Upper lobe of left lung (tissue), 6 donors: ENCODE data around the gene FARP1. TPM values are rescaled to one million over a fixed set of nuclear protein-coding genes. Genes with fewer than 3 reads are reported as not detected.
A peak's percentile ranks its signal among the peaks of the same experiment; 100 is the strongest.
"Not testable (repeated sequence)": the region's sequence is repeated elsewhere in the genome, so short reads cannot be mapped to it uniquely, and the experiment has no call there.

Experiments used
- ATAC-seq, 2 donors: fragments of 200-7000 bp; cut with Tn5 transposase; one replicate each; pipeline ENCODE4 v1.9.1; 2022; ENCODE audit warnings: mild to moderate bottlenecking in 2 of 2, moderate library complexity in 2 of 2; ENCODE audit not compliant: low FRiP score in 2 of 2
- DNase-seq, 2 donors: peaks; one replicate each; pipeline ENCODE4 v3.0.0-alpha.2; 2019 to 2020
- H3K27ac ChIP-seq, 4 donors: fragments of 200-600 bp; sonication (generic); one replicate each; pipeline ENCODE4 v1.5.1; 2016 to 2019
- H3K27me3 ChIP-seq, 4 donors: fragments of 200-600 bp; sonication (generic); one replicate each; pipeline ENCODE4 v1.5.1; 2017 to 2019
- H3K36me3 ChIP-seq, 4 donors: fragments of 200-600 bp; sonication (generic); one replicate each; pipeline ENCODE4 v1.5.1; 2016 to 2019
- H3K4me1 ChIP-seq, 4 donors: fragments of 200-600 bp; sonication (generic); one replicate each; pipeline ENCODE4 v1.5.1; 2018 to 2019
- H3K4me3 ChIP-seq, 4 donors: fragments of 200-600 bp; sonication (generic); one replicate each; pipeline ENCODE4 v1.5.1; 2017 to 2019; ENCODE audit warnings: mild to moderate bottlenecking in 2 of 4, moderate library complexity in 1 of 4
- H3K9me3 ChIP-seq, 4 donors: fragments of 200-600 bp; sonication (generic); one replicate each; pipeline ENCODE4 v1.5.1; 2018 to 2019
- EP300 ChIP-seq, 4 donors: sonication (generic); formaldehyde crosslinking; IDR thresholded peaks; one replicate each; pipeline ENCODE4 v1.5.1; 2017; ENCODE audit warnings: antibody characterized with exemption in 4 of 4, control low read depth in 2 of 4
- POLR2A ChIP-seq, 4 donors: fragments of 450-650 bp; IDR thresholded peaks; one replicate each; pipeline ENCODE4 v1.5.1; 2016 to 2017; ENCODE audit warnings: antibody characterized with exemption in 4 of 4, mild to moderate bottlenecking in 2 of 4
- POLR2AphosphoS5 ChIP-seq, 2 donors: sonication (generic); formaldehyde crosslinking; IDR thresholded peaks; one replicate each; pipeline ENCODE4 v1.5.1; 2017; ENCODE audit warnings: antibody characterized with exemption in 2 of 2
- WGBS, 2 donors: methylation state at CpG; one replicate each; pipeline ENCODE4 v1.1.5; 2017 to 2018; 5-methylcytosine and 5-hydroxymethylcytosine counted together
- total RNA-seq, 6 donors: library from RNA; depleted of rRNA in 4 of 6; stranded (reverse); fragments of >200 nt in 4 of 6; gene quantifications; one replicate each; pipeline versions ENCODE4 v1.1.0 to v1.2.1, GENCODE V29; 2016 to 2021
- TF ChIP-seq, protein P1 (sequence below), 6 experiments: fragments of 450-650 bp in 4 of 6; fragments of 200-600 bp in 2 of 6; sonication (generic) in 2 of 6; IDR thresholded peaks; one replicate each; pipeline ENCODE4 v1.5.1; 2016 to 2019; ENCODE audit warnings: antibody characterized with exemption in 6 of 6
- donor health status: DM: no; HTN: no; CAD: no; lungs with moderate emphysema.
- donor health status: DM: no; HTN: yes; CAD: no; lungs with severe emphysema.

FARP1 gene
- total RNA-seq, 6 donors from 2014 or later = 65.7 to 111 (median 91.8) TPM

- no peaks in the 10 kb centered on the region for H3K27me3 ChIP-seq
- H3K36me3 ChIP-seq = peaks cover 0 to 10% (median 0%) of the 10 kb centered on the region in 4 donors
- no peak overlapping the region for H3K4me3 ChIP-seq
- peaks cover 0 to 5% (median 0%) of the 10 kb centered on the region in 4 donors for H3K4me1 ChIP-seq
- WGBS, 2 donors = 97 to 98% methylated on average over 2 of the region's 2 CpGs
- no peak for TF ChIP-seq POLR2A (IDR thresholded peaks at IDR 0.05)
- no peak for TF ChIP-seq EP300 (IDR thresholded peaks at IDR 0.05)
- TF ChIP-seq POLR2AphosphoS5 (IDR thresholded peaks at IDR 0.05) = no peak
- TF ChIP-seq, protein P1, sequence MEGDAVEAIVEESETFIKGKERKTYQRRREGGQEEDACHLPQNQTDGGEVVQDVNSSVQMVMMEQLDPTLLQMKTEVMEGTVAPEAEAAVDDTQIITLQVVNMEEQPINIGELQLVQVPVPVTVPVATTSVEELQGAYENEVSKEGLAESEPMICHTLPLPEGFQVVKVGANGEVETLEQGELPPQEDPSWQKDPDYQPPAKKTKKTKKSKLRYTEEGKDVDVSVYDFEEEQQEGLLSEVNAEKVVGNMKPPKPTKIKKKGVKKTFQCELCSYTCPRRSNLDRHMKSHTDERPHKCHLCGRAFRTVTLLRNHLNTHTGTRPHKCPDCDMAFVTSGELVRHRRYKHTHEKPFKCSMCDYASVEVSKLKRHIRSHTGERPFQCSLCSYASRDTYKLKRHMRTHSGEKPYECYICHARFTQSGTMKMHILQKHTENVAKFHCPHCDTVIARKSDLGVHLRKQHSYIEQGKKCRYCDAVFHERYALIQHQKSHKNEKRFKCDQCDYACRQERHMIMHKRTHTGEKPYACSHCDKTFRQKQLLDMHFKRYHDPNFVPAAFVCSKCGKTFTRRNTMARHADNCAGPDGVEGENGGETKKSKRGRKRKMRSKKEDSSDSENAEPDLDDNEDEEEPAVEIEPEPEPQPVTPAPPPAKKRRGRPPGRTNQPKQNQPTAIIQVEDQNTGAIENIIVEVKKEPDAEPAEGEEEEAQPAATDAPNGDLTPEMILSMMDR (IDR thresholded peaks at IDR 0.05) = no peak
- ATAC-seq = no peak
- DNase-seq = no peak
- H3K27ac ChIP-seq = no peak overlapping the region
- H3K9me3 ChIP-seq = no peaks in the 10 kb centered on the region
These were observed 223.1 kb downstream of the FARP1 start for GRCh38 chr13:98366010-98366409.

GRCh38 chr13:98366443-98366842 lies 223.5 kb downstream of the FARP1 start:
- Histone ChIP-seq H3K27ac (no peak overlapping the region), H3K36me3 (peaks cover 0 to 10% (median 0%) of the 10 kb centered on the region in 4 donors), H3K4me3 (no peak overlapping the region), H3K4me1 (peaks cover 0 to 5% (median 0%) of the 10 kb centered on the region in 4 donors), H3K9me3 (no peaks in the 10 kb centered on the region), H3K27me3 (no peaks in the 10 kb centered on the region)
- ATAC-seq (no peak), DNase-seq (no peak)
- TF ChIP-seq POLR2A (IDR thresholded peaks at IDR 0.05) = no peak
- 96 to 97% methylated on average over 7 of the region's 7 CpGs for WGBS, 2 donors

DNA sequence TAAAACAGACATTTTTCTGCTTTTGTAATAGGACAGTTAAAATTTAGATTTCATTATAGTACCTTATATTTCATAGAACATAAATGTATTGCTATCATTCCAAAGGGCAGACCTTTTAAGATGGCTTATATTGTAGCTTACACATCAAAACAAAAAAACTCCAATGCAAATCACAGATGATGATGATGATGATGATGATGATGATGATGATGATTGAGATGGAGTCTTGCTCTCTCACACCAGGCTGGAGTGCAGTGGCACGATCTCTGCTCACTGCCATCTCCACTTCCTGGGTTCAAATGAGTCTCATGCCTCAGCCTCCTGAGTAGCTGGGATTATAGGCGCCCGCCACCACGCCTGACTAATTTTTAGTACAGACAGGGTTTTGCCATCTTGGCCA lies 224.1 kb downstream of the FARP1 start:
- no peak for ATAC-seq
- no peak for DNase-seq
- Histone ChIP-seq H3K4me3 (no peak overlapping the region), H3K36me3 (peaks cover 0 to 10% (median 0%) of the 10 kb centered on the region in 4 donors), H3K4me1 (peaks cover 0 to 5% (median 0%) of the 10 kb centered on the region in 4 donors), H3K9me3 (no peaks in the 10 kb centered on the region), H3K27me3 (no peaks in the 10 kb centered on the region), H3K27ac (no peak overlapping the region)
- TF ChIP-seq POLR2A (IDR thresholded peaks at IDR 0.05) = no peak
- TF ChIP-seq, protein P1 (IDR thresholded peaks at IDR 0.05) = no peak
- TF ChIP-seq EP300 (IDR thresholded peaks at IDR 0.05) = no peak
- no peak for TF ChIP-seq POLR2AphosphoS5 (IDR thresholded peaks at IDR 0.05)
- WGBS, 2 donors = 97 to 99% methylated on average over 4 of the region's 4 CpGs

DNA sequence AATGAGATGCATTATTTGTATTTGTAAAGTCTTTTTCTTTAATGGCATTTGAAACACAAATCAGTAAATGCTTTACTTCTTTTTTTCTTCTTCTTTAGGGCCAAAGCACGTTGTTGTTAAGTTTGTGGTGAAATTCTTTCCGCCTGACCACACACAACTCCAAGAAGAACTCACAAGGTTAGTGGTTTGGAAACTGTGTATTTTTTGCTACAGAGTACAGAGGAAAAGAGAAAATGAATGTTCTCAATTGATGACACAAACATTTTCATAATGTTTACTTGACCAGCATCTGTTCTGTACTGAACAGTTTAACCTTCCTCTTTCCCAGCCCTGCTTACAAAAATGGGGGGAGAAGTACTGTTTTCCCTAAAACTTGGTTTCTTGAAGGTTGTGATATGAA lies 225.1 kb downstream of the FARP1 start:
- Histone ChIP-seq H3K4me3 (no peak overlapping the region), H3K27me3 (no peaks in the 10 kb centered on the region), H3K36me3 (peaks cover 0 to 10% (median 0%) of the 10 kb centered on the region in 4 donors), H3K4me1 (peaks cover 0 to 5% (median 0%) of the 10 kb centered on the region in 4 donors), H3K27ac (peak overlapping the region in 1 of 4 donors; percentile 6), H3K9me3 (no peaks in the 10 kb centered on the region)
- ATAC-seq = no peak
- WGBS, 2 donors = 81 to 83% methylated on average over 2 of the region's 2 CpGs
- TF ChIP-seq, protein P1 (IDR thresholded peaks at IDR 0.05) = no peak
- no peak for TF ChIP-seq EP300 (IDR thresholded peaks at IDR 0.05)
- TF ChIP-seq POLR2AphosphoS5 (IDR thresholded peaks at IDR 0.05) = no peak
- TF ChIP-seq POLR2A (IDR thresholded peaks at IDR 0.05) = no peak
- no peak for DNase-seq

DNA sequence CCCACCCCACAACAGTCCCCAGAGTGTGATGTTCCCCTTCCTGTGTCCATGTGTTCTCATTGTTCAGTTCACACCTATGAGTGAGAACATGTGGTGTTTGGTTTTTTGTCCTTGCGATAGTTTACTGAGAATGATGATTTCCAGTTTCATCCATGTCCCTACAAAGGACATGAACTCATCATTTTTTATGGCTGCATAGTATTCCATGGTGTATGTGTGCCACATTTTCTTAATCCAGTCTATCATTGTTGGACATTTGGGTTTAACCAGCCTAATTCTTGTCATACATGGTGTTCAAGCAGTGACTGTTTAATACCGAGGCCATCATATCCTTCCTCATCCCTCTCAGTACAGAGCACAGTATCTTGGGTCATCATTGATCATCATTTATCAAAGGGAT lies 226.6 kb downstream of the FARP1 start:
- 91 to 94% methylated on average over 2 of the region's 2 CpGs for WGBS, 2 donors
- not testable (repeated sequence) for DNase-seq, H3K4me3 ChIP-seq, H3K4me1 ChIP-seq, H3K9me3 ChIP-seq, H3K27me3 ChIP-seq, H3K27ac ChIP-seq, ATAC-seq, H3K36me3 ChIP-seq

GRCh38 chr13:98370261-98370660 lies 227.4 kb downstream of the FARP1 start:
- WGBS, 2 donors = 90 to 95% methylated on average over 4 of the region's 4 CpGs

More at GRCh38 chr13:98370261-98370660, 227.4 kb downstream of the FARP1 start:
- no peaks in the 10 kb centered on the region for H3K9me3 ChIP-seq
- TF ChIP-seq, protein P1 (IDR thresholded peaks at IDR 0.05) = no peak
- TF ChIP-seq EP300 (IDR thresholded peaks at IDR 0.05) (no peak), POLR2AphosphoS5 (IDR thresholded peaks at IDR 0.05) (no peak), POLR2A (IDR thresholded peaks at IDR 0.05) (no peak)
- ATAC-seq (no peak), DNase-seq (no peak)
- H3K27ac ChIP-seq = peak overlapping the region in 1 of 4 donors; percentile 42
- no peaks in the 10 kb centered on the region for H3K27me3 ChIP-seq
- peaks cover 0 to 5% (median 0%) of the 10 kb centered on the region in 4 donors for H3K4me1 ChIP-seq
- no peak overlapping the region for H3K4me3 ChIP-seq
- peaks cover 0 to 10% (median 0%) of the 10 kb centered on the region in 4 donors for H3K36me3 ChIP-seq
